Measurements from ENCODE around the gene PODNL1. TPM values are rescaled to one million over a fixed set of nuclear protein-coding genes. Genes with fewer than 3 reads are reported as not detected.

Gene PODNL1
- total and polyA plus RNA-seq, 2 of the 8 experiments (the other 6 are each of a cell fraction or from before 2014, with no cell fraction given): 1.0 to 1.5 TPM

DNA sequence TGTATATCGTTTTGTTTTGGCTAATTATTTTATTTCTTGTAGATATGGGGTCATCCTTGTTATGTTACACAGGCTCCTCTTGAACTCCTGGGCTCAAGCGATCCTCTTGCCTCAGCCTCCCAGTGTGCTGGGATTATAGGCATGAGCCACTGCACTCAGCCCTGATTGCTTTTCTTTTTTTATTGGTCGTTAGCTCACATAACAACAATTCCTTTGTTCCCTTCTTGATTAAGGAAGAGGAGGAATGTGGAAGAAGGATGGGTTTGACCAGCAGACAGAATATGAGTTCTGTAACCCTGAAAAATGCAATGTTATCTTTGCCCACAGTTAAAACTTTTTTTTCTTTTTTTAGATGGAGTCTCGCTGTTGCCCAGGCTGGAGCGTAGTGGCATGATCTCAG, 43.7 kb downstream of the PODNL1 start:
- Histone ChIP-seq H4K20me1 (replicated peaks in 1 of 2; ENCODE audit: control insufficient read depth in 1 of 2, insufficient read depth in 2 of 2, low read length in 2 of 2) (no peaks in the 10 kb centered on the region), H4K5ac (ENCODE audit: insufficient read length, low read depth, low read length) (no peak overlapping the region), H3K4me3 (ENCODE audit: extremely low read depth in 1 of 4, insufficient read depth in 2 of 4, low read depth in 3 of 4, low read length in 4 of 4) (no peak overlapping the region), H3K14ac (ENCODE audit: insufficient read length) (no peak overlapping the region), H3K23ac (ENCODE audit: insufficient read length) (no peak overlapping the region), H3K4ac (replicated peaks; ENCODE audit: insufficient read length, low read depth, low read length) (no peak overlapping the region), H2BK120ac (replicated peaks; ENCODE audit: low read depth, low read length) (no peak overlapping the region), H3K23me2 (ENCODE audit: low read depth, low read length) (no peaks in the 10 kb centered on the region), H2BK20ac (ENCODE audit: low read length) (no peak overlapping the region), H3K18ac (ENCODE audit: extremely low read depth, low read length) (no peak overlapping the region), H3K9me3 (ENCODE audit: insufficient read depth in 2 of 2, low read depth in 1 of 2, low read length in 1 of 2) (no peaks in the 10 kb centered on the region), H3K56ac (replicated peaks; ENCODE audit: insufficient read length, low read depth, low read length) (no peak overlapping the region), H2AFZ (ENCODE audit: low read length) (no peak overlapping the region), H3K36me3 (ENCODE audit: control insufficient read depth in 2 of 4, insufficient read depth in 4 of 4, low read length in 3 of 4) (no peaks in the 10 kb centered on the region), H2AK5ac (ENCODE audit: low read depth, low read length) (no peak overlapping the region), H2BK5ac (ENCODE audit: low read depth, low read length) (no peak overlapping the region), H3K27ac (ENCODE audit: low read depth, low read length) (no peak overlapping the region), H2BK15ac (ENCODE audit: low read length) (no peak overlapping the region), H4K91ac (replicated peaks; ENCODE audit: insufficient read length, low read length) (no peak overlapping the region), H3K27me3 (replicated peaks in 1 of 4; ENCODE audit: control insufficient read depth in 3 of 4, extremely low read depth in 1 of 4, insufficient read depth in 3 of 4, low read length in 3 of 4) (no peaks in the 10 kb centered on the region), H4K8ac (ENCODE audit: extremely low read depth, insufficient read depth, low read length) (no peak overlapping the region), H3K79me1 (ENCODE audit: low read depth, low read length) (no peaks in the 10 kb centered on the region), H3K79me2 (ENCODE audit: control insufficient read depth in 1 of 2, insufficient read depth in 2 of 2, low read length in 2 of 2) (no peaks in the 10 kb centered on the region), H2BK12ac (ENCODE audit: low read depth, low read length) (no peak overlapping the region), H3K4me1 (replicated peaks in 1 of 4; ENCODE audit: control insufficient read depth in 3 of 4, insufficient read depth in 4 of 4, low read length in 3 of 4) (no peaks in the 10 kb centered on the region), H3K4me2 (ENCODE audit: insufficient read depth in 1 of 2, low read depth in 2 of 2, low read length in 2 of 2) (no peak overlapping the region), H3K9ac (replicated peaks in 1 of 4; ENCODE audit: extremely low read depth in 1 of 4, low read depth in 3 of 4, low read length in 3 of 4) (no peak overlapping the region)
- FAIRE-seq: no peak
- DNase-seq (ENCODE audit: low read depth in 1 of 2, low spot score in 2 of 2): no peak
- CTCF ChIA-PET (ENCODE audit: partially characterized antibody): interaction anchor here (0.7 to 1.2 kb wide), 4 partner anchors 14 to 165 kb away, joined by 3 to 4 read pairs (median 3); no protein-coding TSS in a partner anchor
- WGBS, 2 experiments (ENCODE audit: extremely low coverage in 1 of 2, insufficient coverage in 1 of 2, insufficient read length in 1 of 2, insufficient replicate concordance in 2 of 2, low coverage in 1 of 2, low lambda C conversion rate in 2 of 2, missing lambda C conversion rate in 1 of 2): 91% methylated on average over 5 of the region's 5 CpGs; no CpG with 5 or more reads in 1 of the 2 experiments
- POLR2A ChIA-PET (ENCODE audit: partially characterized antibody): interaction anchor here (1.1 to 1.2 kb wide), 2 partner anchors 14 to 42 kb away, joined by 3 read pairs; no protein-coding TSS in a partner anchor
- TF ChIP-seq MAFK (IDR thresholded peaks at IDR 0.05; ENCODE audit: low read depth, low read length): no peak
- TF ChIP-seq EZH2 (IDR thresholded peaks at IDR 0.05; ENCODE audit: low read depth, low read length, severe bottlenecking): no peak
- no peak for TF ChIP-seq SIN3A (conservative IDR thresholded peaks at IDR 0.05 in 1 of 2, IDR thresholded peaks at IDR 0.05 in 1 of 2; ENCODE audit: low read depth in 1 of 2, low read length in 2 of 2)
- TF ChIP-seq SAP30 (IDR thresholded peaks at IDR 0.05; ENCODE audit: insufficient read depth, insufficient replicate concordance, low read length): no peak
- TF ChIP-seq SIRT6 (IDR thresholded peaks at IDR 0.05; ENCODE audit: low read length): no peak

Data from H1 (cell line).